Peyer's patch (tissue), 4 donors: ENCODE results near the gene CADM1. TPM values are rescaled to one million over a fixed set of nuclear protein-coding genes. Genes with fewer than 3 reads are reported as not detected.

Source experiments
- DNase-seq, 3 donors: peaks; one replicate each; pipeline ENCODE4 v3.0.0-alpha.2; 2017 to 2019
- H3K27ac ChIP-seq, 4 donors: fragments of 200-600 bp; sonication (generic); one replicate each; pipeline ENCODE4 v1.5.1; 2016 to 2019
- H3K27me3 ChIP-seq, 2 donors: fragments of 200-600 bp; sonication (generic); one replicate each; pipeline ENCODE4 v1.5.1; 2019
- H3K36me3 ChIP-seq, 3 donors: fragments of 200-600 bp; sonication (generic); one replicate each; pipeline ENCODE4 v1.5.1; 2016 to 2019
- H3K4me1 ChIP-seq, 4 donors: fragments of 200-600 bp; sonication (generic); one replicate each; pipeline ENCODE4 v1.5.1; 2016 to 2019
- H3K4me3 ChIP-seq, 4 donors: fragments of 200-600 bp; sonication (generic); 1 replicate in 3 of 4; 2 replicates in 1 of 4; pipeline ENCODE4 v1.5.1; 2016 to 2019; ENCODE audit warnings: mild to moderate bottlenecking in 1 of 4
- H3K9me3 ChIP-seq, 4 donors: fragments of 200-600 bp; sonication (generic); one replicate each; pipeline ENCODE4 v1.5.1; 2016 to 2019; ENCODE audit warnings: mild to moderate bottlenecking in 1 of 4
- CTCF ChIP-seq, 6 experiments: fragments of 450-650 bp in 4 of 6; fragments of 200-600 bp in 2 of 6; sonication (generic) in 1 of 6; IDR thresholded peaks; one replicate each; pipeline ENCODE4 v1.5.1; 2017 to 2019; ENCODE audit warnings: antibody characterized with exemption in 6 of 6, mild to moderate bottlenecking in 3 of 6, moderate library complexity in 1 of 6
- POLR2A ChIP-seq, 2 donors: fragments of 450-650 bp; IDR thresholded peaks; one replicate each; pipeline ENCODE4 v1.5.1; 2017; ENCODE audit warnings: antibody characterized with exemption in 2 of 2, mild to moderate bottlenecking in 2 of 2, moderate library complexity in 2 of 2
- total RNA-seq, 4 donors: library from RNA; depleted of rRNA; stranded (reverse); fragments of >200 nt; gene quantifications; one replicate each; pipeline ENCODE4 v1.1.0, GENCODE V29; 2016

The CADM1 gene
- total RNA-seq, 4 donors from 2014 or later: 0.38 to 8.3 (median 2.5) TPM

GRCh38 chr11:115515647-115516395 is 11.6 kb upstream of the CADM1 start:
- TF ChIP-seq CTCF (IDR thresholded peaks at IDR 0.05) (no peak), POLR2A (IDR thresholded peaks at IDR 0.05) (no peak)
- H3K9me3 ChIP-seq: no peaks in the 10 kb centered on the region
- no peaks in the 10 kb centered on the region for H3K4me1 ChIP-seq
- no peak overlapping the region for H3K27ac ChIP-seq
- no peaks in the 10 kb centered on the region for H3K36me3 ChIP-seq
- no peak overlapping the region for H3K4me3 ChIP-seq
- no peaks in the 10 kb centered on the region for H3K27me3 ChIP-seq
- DNase-seq: no peak

GRCh38 chr11:115506954-115507675 is 2.9 kb upstream of the CADM1 start:
- H3K27ac ChIP-seq: no peak overlapping the region

GRCh38 chr11:115505175-115505574 is 960 bp upstream of the CADM1 start:
- no peaks in the 10 kb centered on the region for H3K9me3 ChIP-seq
- H3K4me1 ChIP-seq: peaks cover 0 to 25% (median 9%) of the 10 kb centered on the region in 4 donors
- no peaks in the 10 kb centered on the region for H3K27me3 ChIP-seq
- peak overlapping the region in 2 of 4 donors; percentile 57 to 72 for H3K4me3 ChIP-seq
- peak overlapping the region; percentile 30 to 66 (median 59) for H3K27ac ChIP-seq
- H3K36me3 ChIP-seq: no peaks in the 10 kb centered on the region
- TF ChIP-seq CTCF (IDR thresholded peaks at IDR 0.05) (no peak), POLR2A (IDR thresholded peaks at IDR 0.05) (no peak)
- DNase-seq: no peak

More at GRCh38 chr11:115506954-115507675, 2.9 kb upstream of the CADM1 start:
- Histone ChIP-seq H3K9me3 (no peaks in the 10 kb centered on the region), H3K4me1 (peaks cover 0 to 22% (median 9%) of the 10 kb centered on the region in 4 donors), H3K4me3 (no peak overlapping the region), H3K27me3 (no peaks in the 10 kb centered on the region), H3K36me3 (no peaks in the 10 kb centered on the region)
- no peak for TF ChIP-seq POLR2A (IDR thresholded peaks at IDR 0.05)
- TF ChIP-seq CTCF (IDR thresholded peaks at IDR 0.05): no peak
- no peak for DNase-seq

GRCh38 chr11:115503886-115504275 is 334 bp downstream of the CADM1 start:
- TF ChIP-seq POLR2A (IDR thresholded peaks at IDR 0.05) (no peak), CTCF (IDR thresholded peaks at IDR 0.05) (no peak)
- Histone ChIP-seq H3K4me1 (peaks cover 0 to 25% (median 9%) of the 10 kb centered on the region in 4 donors), H3K4me3 (peak overlapping the region; percentile 42 to 72 (median 51)), H3K27me3 (no peaks in the 10 kb centered on the region), H3K9me3 (no peaks in the 10 kb centered on the region), H3K36me3 (no peaks in the 10 kb centered on the region), H3K27ac (peak overlapping the region in 3 of 4 donors; percentile 35 to 66 (median 60))
- DNase-seq: no peak

GRCh38 chr11:115503083-115503885 is 931 bp downstream of the CADM1 start:
- H3K27me3 ChIP-seq: no peaks in the 10 kb centered on the region
- no peaks in the 10 kb centered on the region for H3K36me3 ChIP-seq
- DNase-seq: peak in 2 of 3 donors; percentile 66 to 67
- no peaks in the 10 kb centered on the region for H3K9me3 ChIP-seq
- H3K4me1 ChIP-seq: peaks cover 0 to 25% (median 9%) of the 10 kb centered on the region in 4 donors
- H3K27ac ChIP-seq: peak overlapping the region in 3 of 4 donors; percentile 35 to 66 (median 60)
- no peak for TF ChIP-seq POLR2A (IDR thresholded peaks at IDR 0.05)
- TF ChIP-seq CTCF (IDR thresholded peaks at IDR 0.05): peak in 3 of 6 experiments; percentile 21 to 44 (median 26)
- H3K4me3 ChIP-seq: peak overlapping the region; percentile 42 to 72 (median 51)
